GM12878 (cell line): Measurements from ENCODE around the gene TMEM179B. TPM values are rescaled to one million over a fixed set of nuclear protein-coding genes. Genes with fewer than 3 reads are reported as not detected.
A peak's percentile ranks its signal among the peaks of the same experiment; 100 is the strongest.

Experiments used
- ATF7 ChIP-seq: fragments of 450-650 bp; IDR thresholded peaks from 2 replicates; pipeline ENCODE4 v1.6.1; 2016; ENCODE audit warnings: low read depth, mild to moderate bottlenecking
- BRCA1 ChIP-seq: IDR thresholded peaks from 2 replicates; pipeline ENCODE4 v1.6.1; 2011; ENCODE audit warnings: low read depth, low read length, improper control_type of control experiment
- CREB1 ChIP-seq: IDR thresholded peaks from 2 replicates; pipeline ENCODE4 v1.6.1; 2012; ENCODE audit warnings: low read depth, mild to moderate bottlenecking, inconsistent platforms
- CUX1 ChIP-seq: IDR thresholded peaks from 2 replicates; pipeline ENCODE4 v1.6.1; 2012; ENCODE audit warnings: improper control_type of control experiment, low read depth, low read length; ENCODE audit not compliant: insufficient replicate concordance
- EZH2 ChIP-seq: IDR thresholded peaks from 2 replicates; pipeline ENCODE4 v1.6.1; 2012; ENCODE audit warnings: low read depth, mild to moderate bottlenecking, control low read depth, inconsistent platforms, low read length, borderline replicate concordance; ENCODE audit not compliant: control insufficient read depth
- FOS ChIP-seq: IDR thresholded peaks from 3 replicates; pipeline ENCODE4 v1.6.1; 2011; ENCODE audit warnings: borderline replicate concordance; ENCODE audit not compliant: insufficient read length; ENCODE audit errors: extremely low read depth
- IKZF2 ChIP-seq, 2 experiments: fragments of 450-650 bp; IDR thresholded peaks; 2 replicates each; pipeline ENCODE4 v1.6.1; 2017; ENCODE audit warnings: mild to moderate bottlenecking in 2 of 2, moderate library complexity in 2 of 2
- KAT2A ChIP-seq: conservative IDR thresholded peaks from 2 replicates; pipeline ENCODE4 v1.6.1; 2011; ENCODE audit warnings: low read depth, low read length; ENCODE audit not compliant: control insufficient read depth
- PAX5 ChIP-seq: IDR thresholded peaks from 2 replicates; pipeline ENCODE4 v1.6.1; 2011; ENCODE audit warnings: low read depth, low read length, borderline replicate concordance
- PML ChIP-seq: IDR thresholded peaks from 2 replicates; pipeline ENCODE4 v1.6.1; 2012; ENCODE audit warnings: low read length, inconsistent platforms
- RBBP5 ChIP-seq: fragments of 200-600 bp; sonication (generic); conservative IDR thresholded peaks from 2 replicates; pipeline ENCODE4 v1.6.1; 2016
- SIN3A ChIP-seq: IDR thresholded peaks from 2 replicates; pipeline ENCODE4 v1.6.1; 2012; ENCODE audit warnings: low read depth, low read length, improper control_type of control experiment
- WRNIP1 ChIP-seq: IDR thresholded peaks from 2 replicates; pipeline ENCODE4 v1.6.1; 2011; ENCODE audit warnings: low read depth, low read length, improper control_type of control experiment, borderline replicate concordance
- ZBED1 ChIP-seq: IDR thresholded peaks from 2 replicates; pipeline ENCODE4 v1.6.1; 2016; ENCODE audit warnings: borderline replicate concordance
- polyA plus RNA-seq, 11 experiments: library from polyadenylated mRNA; depleted of rRNA in 4 of 11; unstranded in 6 of 11; stranded (reverse) in 5 of 11; fragments of >200 nt; fragmentation: Nextera tagmentation in 4 of 11; fragmentation: Illumina TruSeq in 1 of 11; extraction: Ambion mirVana in 4 of 11; extraction: Trizol in 1 of 11; gene quantifications; 1 replicate in 1 of 11; 2 replicates in 10 of 11; pipeline versions ENCODE4 v1.2.1 to v1.2.3, GENCODE V29; 2011 to 2016; ENCODE audit warnings: inconsistent platforms in 2 of 11, missing spikeins in 2 of 11, low read depth in 1 of 11
- total RNA-seq, 4 experiments: library from RNA; depleted of rRNA in 3 of 4; stranded (reverse); fragments of >200 nt in 3 of 4; fragmentation: Illumina TruSeq in 1 of 4; extraction: Trizol in 1 of 4; gene quantifications; 2 replicates each; pipeline versions ENCODE4 v1.2.1 to v1.2.3, GENCODE V29; 2013 to 2021
- TF ChIP-seq, protein P1 (sequence below): IDR thresholded peaks from 2 replicates; pipeline ENCODE4 v1.6.1; 2011; ENCODE audit warnings: borderline replicate concordance, low read depth, mild to moderate bottlenecking, moderate library complexity, low read length; ENCODE audit not compliant: insufficient read depth, poor library complexity, severe bottlenecking

Gene TMEM179B
- total and polyA plus RNA-seq, 10 of the 15 experiments (the other 5 are each of a cell fraction or from before 2014, with no cell fraction given), result 21.7 to 82.4 (median 42.0) TPM

DNA sequence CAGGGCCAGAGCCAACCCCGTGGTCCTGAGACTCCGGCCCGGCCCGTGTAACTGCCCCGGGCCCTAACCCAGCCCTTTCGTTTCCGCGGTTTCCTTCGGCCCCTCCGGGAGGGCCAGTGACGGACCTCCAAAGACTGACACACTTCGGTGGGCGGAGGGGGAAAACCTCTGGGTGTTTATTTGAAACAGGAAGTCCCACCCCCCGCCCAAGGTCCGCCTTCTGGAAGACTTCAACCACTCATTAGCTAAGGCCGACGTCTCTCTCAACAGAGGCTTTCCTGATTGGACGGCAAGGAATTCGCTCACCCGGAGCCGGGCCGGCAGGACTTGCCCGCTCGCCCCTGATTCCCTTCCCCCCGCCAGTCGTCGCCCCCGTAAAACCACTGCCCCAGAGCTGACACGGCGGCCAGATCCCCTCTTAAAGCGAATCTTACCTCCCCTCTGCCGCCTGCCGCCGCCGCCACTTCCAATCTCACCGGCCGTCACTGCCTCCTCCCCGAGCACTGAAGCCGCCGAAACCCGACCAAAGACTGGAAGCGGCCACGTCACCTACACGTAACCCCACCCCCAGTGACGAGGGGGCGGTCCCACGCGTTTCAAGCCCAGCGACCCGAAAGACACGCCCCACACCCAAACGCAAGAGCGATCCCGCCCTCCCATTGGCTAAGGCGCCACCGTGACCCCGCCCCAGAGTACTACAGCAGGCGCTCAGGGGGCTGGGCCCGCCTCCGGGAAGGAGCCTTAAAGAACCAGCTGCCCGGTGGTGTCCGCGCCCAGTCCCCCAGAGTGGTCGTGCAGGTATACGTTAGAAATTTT lies 44.5 kb downstream of the TMEM179B start, which contains the start of gene STX5 (continued):
- TF ChIP-seq, protein P1, sequence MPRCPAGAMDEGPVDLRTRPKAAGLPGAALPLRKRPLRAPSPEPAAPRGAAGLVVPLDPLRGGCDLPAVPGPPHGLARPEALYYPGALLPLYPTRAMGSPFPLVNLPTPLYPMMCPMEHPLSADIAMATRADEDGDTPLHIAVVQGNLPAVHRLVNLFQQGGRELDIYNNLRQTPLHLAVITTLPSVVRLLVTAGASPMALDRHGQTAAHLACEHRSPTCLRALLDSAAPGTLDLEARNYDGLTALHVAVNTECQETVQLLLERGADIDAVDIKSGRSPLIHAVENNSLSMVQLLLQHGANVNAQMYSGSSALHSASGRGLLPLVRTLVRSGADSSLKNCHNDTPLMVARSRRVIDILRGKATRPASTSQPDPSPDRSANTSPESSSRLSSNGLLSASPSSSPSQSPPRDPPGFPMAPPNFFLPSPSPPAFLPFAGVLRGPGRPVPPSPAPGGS, result peak; percentile 1
- TF ChIP-seq EZH2, result no peak
- TF ChIP-seq CUX1, result no peak
- no peak for TF ChIP-seq ZBED1
- peak; percentile 67; the same call in 1 of the 2 replicates for TF ChIP-seq SIN3A
- no peak for TF ChIP-seq KAT2A
- TF ChIP-seq BRCA1, result no peak
- TF ChIP-seq IKZF2 (IDR thresholded peaks at IDR 0.05), result no peak
- peak; percentile 64; the same call in 1 of the 2 replicates for TF ChIP-seq PML
- peak; percentile 92 for TF ChIP-seq ATF7
- TF ChIP-seq FOS, result peak; percentile 80
- TF ChIP-seq PAX5, result peak; percentile 71; the same call in 1 of the 2 replicates
- peak; percentile 96 for TF ChIP-seq CREB1
- TF ChIP-seq WRNIP1, result no peak
- TF ChIP-seq RBBP5, result no peak
